NCI-H1092 treated with DMSO at 0.1 percent for 48 hours (cell line): ENCODE results near the gene S100Z.
"Not testable (repeated sequence)": the region's sequence is repeated elsewhere in the genome, so short reads cannot be mapped to it uniquely, and the experiment has no call there.

Source experiments
- DNase-seq: peaks from one replicate; lab custom pipeline; 2025; lab: John Stamatoyannopoulos, UW

Gene S100Z

GRCh38 chr5:76874088-76874581 lies 24.3 kb downstream of the S100Z start:
- DNase-seq: no peak

- no peak for DNase-seq
Observed at GRCh38 chr5:76888733-76889300, 39.0 kb downstream of the S100Z start.

GRCh38 chr5:76893294-76893693 lies 43.5 kb downstream of the S100Z start:
- DNase-seq: no peak

- no peak for DNase-seq
Observed at GRCh38 chr5:76896196-76896595, 46.4 kb downstream of the S100Z start.

- DNase-seq: no peak
Observed at GRCh38 chr5:76901522-76901921, 51.7 kb downstream of the S100Z start.

- DNase-seq: no peak
Observed at GRCh38 chr5:76908166-76908565, 58.4 kb downstream of the S100Z start.

GRCh38 chr5:76910344-76910933 lies 60.6 kb downstream of the S100Z start:
- not testable (repeated sequence) for DNase-seq

GRCh38 chr5:76914671-76915070 lies 64.9 kb downstream of the S100Z start:
- DNase-seq: not testable (repeated sequence)

- no peak for DNase-seq
Observed at GRCh38 chr5:76918539-76918938, 68.7 kb downstream of the S100Z start.

- DNase-seq: no peak
Observed at GRCh38 chr5:76920491-76920890, 70.7 kb downstream of the S100Z start.

- DNase-seq: no peak
Observed at GRCh38 chr5:76926329-76927105, 76.7 kb downstream of the S100Z start.

GRCh38 chr5:76927961-76928360 lies 78.1 kb downstream of the S100Z start:
- DNase-seq: no peak

- DNase-seq: no peak
Observed at GRCh38 chr5:76930083-76930482, 80.3 kb downstream of the S100Z start.

- DNase-seq: no peak
Observed at GRCh38 chr5:76938177-76938576, 88.4 kb downstream of the S100Z start.

GRCh38 chr5:76941000-76941399 lies 91.2 kb downstream of the S100Z start:
- no peak for DNase-seq

- no peak for DNase-seq
Observed at GRCh38 chr5:76941442-76941841, 91.6 kb downstream of the S100Z start.

GRCh38 chr5:76942581-76942980 lies 92.8 kb downstream of the S100Z start:
- no peak for DNase-seq

GRCh38 chr5:76943006-76943405 lies 93.2 kb downstream of the S100Z start:
- no peak for DNase-seq

GRCh38 chr5:76944638-76945037 lies 94.8 kb downstream of the S100Z start:
- DNase-seq: no peak

- not testable (repeated sequence) for DNase-seq
Observed at GRCh38 chr5:76945238-76945637, 95.4 kb downstream of the S100Z start.

GRCh38 chr5:76946090-76946489 lies 96.3 kb downstream of the S100Z start:
- no peak for DNase-seq

- DNase-seq: no peak
Observed at GRCh38 chr5:76947082-76947503, 97.3 kb downstream of the S100Z start.
